ENCODE measurements around the gene TOMM7. TPM values are rescaled to one million over a fixed set of nuclear protein-coding genes. Genes with fewer than 3 reads are reported as not detected.

The TOMM7 gene
- total RNA-seq, 3 donors from 2014 or later (not counting 1 experiment from before 2014, with no cell fraction given): 194 to 286 (median 269) TPM

GRCh38 chr7:22843681-22844309, 21.1 kb upstream of the TOMM7 start:
- H3K36me3 ChIP-seq (ENCODE audit: control insufficient read depth, insufficient read depth, low read length): no peaks in the 10 kb centered on the region
- intact Hi-C loops (cut with micrococcal nuclease): no loop called here
- no peak overlapping the region for H3K4me3 ChIP-seq (ENCODE audit: low read length)
- 70% methylated on average over 4 of the region's 4 CpGs for WGBS (ENCODE audit: insufficient coverage)
- TF ChIP-seq CTCF (IDR thresholded peaks at IDR 0.05): no peak
- H3K36me3 Mint-ChIP-seq: no peaks in the 10 kb centered on the region
- no peaks in the 10 kb centered on the region for H3K4me1 Mint-ChIP-seq
- no peak overlapping the region for H3K27ac ChIP-seq (ENCODE audit: low read length)
- no peak for ATAC-seq
- no peaks in the 10 kb centered on the region for H3K4me1 ChIP-seq (ENCODE audit: control insufficient read depth, insufficient read depth, low read length)
- H3K4me3 Mint-ChIP-seq: no peak overlapping the region
- no peaks in the 10 kb centered on the region for H3K27me3 ChIP-seq (ENCODE audit: control insufficient read depth, insufficient read depth, low read length)
- DNase-seq: no peak
- no peaks in the 10 kb centered on the region for H3K9me3 ChIP-seq (ENCODE audit: control insufficient read depth, insufficient read depth, low read length)
- peaks cover 0 to 4% of the 10 kb centered on the region in 2 donors for H3K27me3 Mint-ChIP-seq (ENCODE audit: low read depth in 2 of 2)
- H3K27ac Mint-ChIP-seq: no peak overlapping the region
- no peaks in the 10 kb centered on the region for H3K9me3 Mint-ChIP-seq

GRCh38 chr7:22842973-22843372, 20.3 kb upstream of the TOMM7 start:
- Mint-ChIP-seq H3K4me3 (no peak overlapping the region), H3K27ac (no peak overlapping the region)

GRCh38 chr7:22842383-22842941, 19.8 kb upstream of the TOMM7 start:
- Histone ChIP-seq H3K4me3 (ENCODE audit: low read length) (no peak overlapping the region), H3K4me1 (ENCODE audit: control insufficient read depth, insufficient read depth, low read length) (no peaks in the 10 kb centered on the region), H3K36me3 (ENCODE audit: control insufficient read depth, insufficient read depth, low read length) (no peaks in the 10 kb centered on the region), H3K27me3 (ENCODE audit: control insufficient read depth, insufficient read depth, low read length) (no peaks in the 10 kb centered on the region), H3K9me3 (ENCODE audit: control insufficient read depth, insufficient read depth, low read length) (no peaks in the 10 kb centered on the region), H3K27ac (ENCODE audit: low read length) (no peak overlapping the region)
- Mint-ChIP-seq H3K36me3 (no peaks in the 10 kb centered on the region), H3K9me3 (no peaks in the 10 kb centered on the region), H3K4me3 (no peak overlapping the region), H3K27me3 (ENCODE audit: low read depth in 2 of 2) (peaks cover 7% of the 10 kb centered on the region in 2 donors), H3K4me1 (no peaks in the 10 kb centered on the region), H3K27ac (no peak overlapping the region)
- no peak for TF ChIP-seq CTCF (IDR thresholded peaks at IDR 0.05)
- intact Hi-C loops (cut with micrococcal nuclease): no loop called here
- WGBS (ENCODE audit: insufficient coverage): 83% methylated on average over 6 of the region's 6 CpGs
- no peak for ATAC-seq
- DNase-seq: no peak

More at GRCh38 chr7:22842973-22843372, 20.3 kb upstream of the TOMM7 start:
- Histone ChIP-seq H3K9me3 (ENCODE audit: control insufficient read depth, insufficient read depth, low read length) (no peaks in the 10 kb centered on the region), H3K27me3 (ENCODE audit: control insufficient read depth, insufficient read depth, low read length) (no peaks in the 10 kb centered on the region), H3K4me1 (ENCODE audit: control insufficient read depth, insufficient read depth, low read length) (no peaks in the 10 kb centered on the region), H3K36me3 (ENCODE audit: control insufficient read depth, insufficient read depth, low read length) (no peaks in the 10 kb centered on the region), H3K27ac (ENCODE audit: low read length) (no peak overlapping the region), H3K4me3 (ENCODE audit: low read length) (no peak overlapping the region)
- ATAC-seq: no peak
- Mint-ChIP-seq H3K9me3 (no peaks in the 10 kb centered on the region), H3K27me3 (ENCODE audit: low read depth in 2 of 2) (peaks cover 4 to 5% of the 10 kb centered on the region in 2 donors), H3K4me1 (no peaks in the 10 kb centered on the region), H3K36me3 (no peaks in the 10 kb centered on the region)
- 89% methylated on average over 4 of the region's 5 CpGs for WGBS (ENCODE audit: insufficient coverage)
- TF ChIP-seq CTCF (IDR thresholded peaks at IDR 0.05): no peak
- DNase-seq: no peak
- intact Hi-C loops (cut with micrococcal nuclease): no loop called here

- Histone ChIP-seq H3K4me3 (ENCODE audit: low read length) (no peak overlapping the region), H3K36me3 (ENCODE audit: control insufficient read depth, insufficient read depth, low read length) (no peaks in the 10 kb centered on the region), H3K9me3 (ENCODE audit: control insufficient read depth, insufficient read depth, low read length) (no peaks in the 10 kb centered on the region), H3K27me3 (ENCODE audit: control insufficient read depth, insufficient read depth, low read length) (no peaks in the 10 kb centered on the region), H3K27ac (ENCODE audit: low read length) (no peak overlapping the region), H3K4me1 (ENCODE audit: control insufficient read depth, insufficient read depth, low read length) (no peaks in the 10 kb centered on the region)
- H3K4me3 Mint-ChIP-seq: no peak overlapping the region
- DNase-seq (no peak), ATAC-seq (no peak)
- intact Hi-C loops (cut with micrococcal nuclease): no loop called here
- H3K4me1 Mint-ChIP-seq: no peaks in the 10 kb centered on the region
- no peaks in the 10 kb centered on the region for H3K9me3 Mint-ChIP-seq
- no peak overlapping the region for H3K27ac Mint-ChIP-seq
- H3K27me3 Mint-ChIP-seq (ENCODE audit: low read depth in 2 of 2): peaks cover 7 to 10% of the 10 kb centered on the region in 2 donors
- H3K36me3 Mint-ChIP-seq: no peaks in the 10 kb centered on the region
- no peak for TF ChIP-seq CTCF (IDR thresholded peaks at IDR 0.05)
- 78% methylated on average over 7 of the region's 10 CpGs for WGBS (ENCODE audit: insufficient coverage)
Measured at GRCh38 chr7:22841954-22842353, 19.3 kb upstream of the TOMM7 start.

Data from natural killer cell (primary cell).